ENCODE data around the gene TUBGCP2.
"Not testable (repeated sequence)": the region's sequence is repeated elsewhere in the genome, so short reads cannot be mapped to it uniquely, and the experiment has no call there.

TUBGCP2 gene

DNA sequence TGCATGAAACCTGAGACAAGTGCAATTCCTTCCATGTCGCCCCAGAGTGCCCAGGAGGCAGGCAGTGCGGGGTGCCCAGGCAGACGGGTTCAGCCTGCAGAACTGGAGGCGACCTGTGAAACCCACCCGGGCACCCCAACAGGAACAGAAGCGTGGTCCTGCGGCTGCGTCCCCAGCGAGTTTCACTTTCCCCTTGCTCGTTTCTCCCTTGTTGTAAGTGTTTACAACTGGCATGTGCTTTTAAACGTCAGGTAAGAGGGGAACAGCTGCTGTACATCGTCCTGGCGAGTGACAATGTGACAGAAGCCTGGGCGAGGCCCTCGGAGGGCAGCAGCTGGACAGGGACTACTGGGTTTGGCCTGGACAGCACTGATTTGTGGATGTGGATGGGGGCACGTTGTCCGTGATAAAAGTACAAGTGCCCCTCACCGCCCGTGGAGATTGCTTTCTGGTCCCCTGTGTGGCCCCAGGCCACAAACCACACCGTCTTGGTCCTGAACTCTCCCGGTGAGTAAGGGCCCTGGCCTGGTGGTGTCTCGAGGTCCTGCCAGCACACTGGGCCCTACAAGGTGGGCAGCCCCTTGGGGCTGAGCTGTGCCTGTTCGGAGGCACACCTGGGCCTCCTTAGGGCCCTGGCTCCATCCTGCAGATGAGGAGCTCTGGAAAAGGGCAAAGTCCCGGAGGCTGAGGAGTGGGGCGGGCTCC is 67.0 kb downstream of the TUBGCP2 start:
- no peak for DNase-seq

DNA sequence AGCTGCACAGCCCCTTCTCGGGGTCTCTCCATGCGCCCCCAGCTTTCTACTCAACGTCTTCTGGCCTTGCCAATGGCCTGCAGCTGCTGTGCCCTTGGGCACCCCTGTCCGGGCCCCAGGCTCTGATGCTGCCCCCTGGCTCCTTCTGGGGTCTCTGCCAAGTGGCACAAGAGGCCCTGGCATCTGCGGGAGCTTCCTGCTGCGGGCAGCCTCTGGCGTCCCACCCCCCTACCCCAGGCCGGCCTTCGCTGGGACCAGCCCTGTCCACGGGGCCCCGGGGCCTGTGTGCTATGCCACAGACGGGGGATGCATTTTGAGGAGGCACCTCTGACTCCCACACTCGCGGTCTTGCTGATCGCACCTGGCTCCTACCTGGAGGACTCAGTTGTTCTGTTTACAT is 68.7 kb downstream of the TUBGCP2 start:
- no peak for DNase-seq

DNA sequence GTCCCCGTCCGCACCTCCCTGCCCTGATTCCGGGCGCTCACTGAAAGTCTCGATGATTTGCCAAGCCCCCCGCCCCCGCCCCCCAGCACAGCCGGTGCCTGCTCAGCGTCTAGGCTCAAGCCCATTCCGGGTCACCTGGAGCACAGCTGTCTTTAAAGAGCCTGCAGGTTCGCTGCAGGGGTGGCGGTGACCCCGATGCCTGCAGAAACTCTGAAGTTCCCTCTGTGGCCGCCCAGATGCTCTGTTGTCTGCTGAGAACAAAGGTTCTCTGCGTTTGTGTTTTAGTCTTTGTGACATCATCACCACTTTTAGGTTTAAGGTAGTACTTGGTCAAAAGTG is 70.2 kb downstream of the TUBGCP2 start:
- no peak for DNase-seq

DNA sequence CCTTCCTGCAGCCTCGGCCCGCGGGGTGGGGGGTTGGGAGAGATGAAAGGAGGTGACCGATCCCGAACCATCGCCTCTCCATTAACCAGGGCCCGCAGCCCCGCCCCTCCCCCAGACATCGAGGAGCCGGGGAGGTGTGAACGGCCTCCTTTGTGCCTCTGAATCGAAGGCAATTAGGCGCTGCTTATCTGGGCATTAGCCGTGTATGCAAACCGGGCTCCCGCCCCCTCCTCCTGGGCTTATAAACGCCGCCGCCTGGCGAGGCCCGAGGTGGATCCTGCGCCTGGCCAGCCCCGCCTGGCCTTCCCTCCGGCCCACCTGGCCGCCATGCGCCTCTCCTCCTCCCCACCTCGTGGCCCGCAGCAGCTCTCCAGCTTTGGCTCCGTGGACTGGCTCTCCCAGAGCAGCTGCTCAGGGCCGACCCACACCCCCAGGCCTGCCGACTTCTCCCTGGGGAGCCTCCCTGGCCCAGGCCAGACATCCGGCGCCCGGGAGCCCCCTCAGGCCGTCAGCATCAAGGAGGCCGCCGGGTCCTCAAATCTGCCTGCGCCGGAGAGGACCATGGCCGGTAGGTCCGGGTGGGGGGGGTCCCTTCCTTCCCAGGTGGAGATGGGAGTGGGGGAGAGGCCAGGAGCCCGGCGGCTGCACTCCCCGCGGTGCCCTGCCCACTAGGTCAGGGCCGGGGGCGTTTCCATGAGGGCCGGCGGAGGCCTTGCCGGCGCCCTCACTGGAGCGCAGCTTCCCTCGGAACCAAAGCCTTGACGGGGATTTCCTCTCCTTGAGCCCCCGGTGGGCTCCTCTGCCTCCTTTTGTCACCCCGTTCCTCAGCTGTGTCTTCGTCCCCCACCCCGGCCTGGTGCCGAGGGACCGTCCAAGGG is 70.8 kb downstream of the TUBGCP2 start, which contains the start of gene VENTX:
Gene VENTX, plus strand, starts transcription at position 268 of the 878 bp plus-strand sequence. Its CDS starts 60 bp downstream, at position 328.
- no peak for DNase-seq

DNA sequence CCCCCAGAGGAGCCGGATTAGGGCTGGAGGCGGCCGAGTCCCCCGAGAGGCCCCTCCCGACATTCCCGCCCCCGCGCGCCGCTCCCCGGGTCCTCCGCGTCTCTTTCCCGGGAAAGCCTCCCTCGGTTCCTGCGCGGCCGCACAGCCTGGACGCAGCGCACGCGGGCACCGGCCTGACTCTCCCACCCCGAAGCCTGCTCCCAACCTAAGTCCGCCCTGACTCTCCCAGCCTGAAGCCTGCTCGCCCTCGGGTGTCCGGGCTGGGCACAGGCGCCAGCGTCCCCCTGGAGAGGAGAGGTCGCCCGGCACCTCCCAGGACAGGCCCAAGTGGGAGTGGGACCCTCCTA is 71.5 kb downstream of the TUBGCP2 start:
- no peak for DNase-seq

DNA sequence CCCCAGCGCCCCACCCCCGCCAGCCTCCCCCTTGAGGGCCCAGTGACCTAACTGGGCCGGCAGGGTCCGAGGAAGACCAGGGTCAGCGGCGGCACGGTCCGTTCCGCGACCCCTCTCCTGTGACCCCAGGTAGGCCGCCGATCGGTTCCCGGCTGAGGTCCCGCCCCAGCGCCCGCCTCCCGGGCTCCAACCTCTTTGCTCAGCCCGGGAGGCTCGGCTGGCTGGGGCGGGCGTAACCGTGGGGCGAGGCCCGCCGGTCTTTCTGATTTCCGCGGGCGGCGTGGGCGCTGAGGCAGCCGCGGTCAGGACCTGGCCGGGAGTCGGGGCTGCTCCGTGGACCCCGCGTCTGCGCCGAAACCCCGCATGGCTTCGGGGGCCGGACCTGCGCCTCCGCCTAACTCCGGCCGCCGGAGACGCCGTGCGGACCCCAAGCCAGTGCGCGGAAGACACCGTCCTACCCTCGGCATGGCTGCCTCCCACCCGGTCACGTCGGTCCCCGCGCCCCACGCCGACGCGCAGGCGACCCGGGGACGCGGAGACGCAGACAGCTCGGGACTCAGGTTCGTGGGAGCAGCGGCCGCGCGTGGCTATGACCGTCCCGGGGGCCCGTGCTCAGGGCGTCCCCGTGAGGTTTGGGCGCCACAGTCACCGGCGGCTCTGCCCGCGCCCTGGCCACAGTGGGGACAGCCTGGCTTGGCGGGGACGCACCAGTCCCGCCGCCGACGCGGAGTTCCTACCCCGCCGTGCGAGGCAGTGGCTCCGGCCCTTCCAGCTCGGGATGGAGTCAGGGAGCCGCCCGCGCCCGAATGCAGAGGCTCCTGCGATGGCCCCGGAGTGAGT is 72.1 kb downstream of the TUBGCP2 start:
- DNase-seq: no peak

DNA sequence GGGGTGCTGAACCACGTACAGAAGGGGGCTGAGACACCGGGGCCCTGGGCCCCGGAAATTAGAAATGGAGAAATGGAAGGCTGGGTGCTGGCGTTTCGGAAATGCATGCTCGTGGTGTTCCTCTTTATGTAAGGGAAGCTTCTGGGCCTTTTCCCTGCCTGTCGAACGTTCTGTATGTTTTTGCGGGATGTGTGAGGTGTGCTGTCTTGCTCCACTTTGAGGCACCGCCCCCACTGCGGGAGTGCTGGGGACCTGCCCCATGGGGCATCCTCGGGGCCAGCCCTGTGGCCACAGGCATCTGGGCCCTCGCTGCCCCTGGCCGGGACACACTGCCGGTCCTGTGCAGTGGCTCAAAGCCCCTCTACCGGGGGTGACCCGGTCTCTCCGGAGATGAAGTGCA is 72.7 kb downstream of the TUBGCP2 start:
- DNase-seq: no peak

DNA sequence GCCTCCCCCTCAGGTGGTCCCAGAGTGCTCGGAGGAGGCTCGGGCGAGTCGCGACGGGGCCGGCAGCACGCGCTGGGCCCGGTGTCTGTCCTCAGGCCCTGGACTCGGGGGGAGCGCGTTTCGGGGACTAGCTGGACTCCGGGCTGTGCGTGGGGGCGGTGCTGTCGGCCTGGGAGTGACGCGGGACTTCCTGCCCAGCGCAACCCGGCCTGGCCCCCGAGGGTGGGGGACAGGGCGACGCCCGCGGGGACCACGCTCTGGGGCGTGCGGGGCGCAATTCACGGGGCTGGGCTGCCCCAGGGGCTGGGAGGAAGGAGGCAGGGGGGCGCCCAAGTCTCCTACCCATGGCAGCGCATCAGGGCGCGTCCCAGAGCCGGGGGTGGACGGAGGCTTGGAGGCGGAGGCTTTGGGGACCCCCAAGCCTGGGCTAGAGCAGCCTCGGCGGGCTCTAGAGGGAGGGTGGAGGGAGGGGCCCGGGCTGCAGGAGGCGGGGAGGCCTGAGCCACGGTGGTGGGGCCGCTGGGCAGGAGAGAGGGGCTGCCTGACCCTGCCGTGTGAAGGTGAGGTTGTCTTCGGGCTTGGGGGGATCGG is 73.3 kb downstream of the TUBGCP2 start:
- DNase-seq: no peak

DNA sequence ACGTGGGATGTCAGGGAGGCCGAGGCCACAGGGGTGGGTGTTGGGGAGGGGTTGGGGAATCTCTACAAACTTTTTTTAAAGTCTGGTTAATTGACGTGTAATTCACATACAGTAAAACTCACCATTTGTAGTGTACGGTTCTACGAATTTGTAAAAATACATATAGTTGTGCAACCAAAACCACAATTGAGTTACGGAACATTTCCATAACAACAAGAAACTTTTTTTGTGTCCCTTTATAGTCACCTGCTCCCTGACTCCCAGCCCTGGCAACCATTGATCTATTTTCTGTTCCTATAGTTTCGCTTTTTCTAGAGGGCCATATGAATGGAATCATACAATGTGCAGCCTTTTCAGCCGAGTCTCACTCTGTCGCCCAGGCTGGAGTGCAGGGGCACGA is 73.9 kb downstream of the TUBGCP2 start:
- DNase-seq: not testable (repeated sequence)

DNA sequence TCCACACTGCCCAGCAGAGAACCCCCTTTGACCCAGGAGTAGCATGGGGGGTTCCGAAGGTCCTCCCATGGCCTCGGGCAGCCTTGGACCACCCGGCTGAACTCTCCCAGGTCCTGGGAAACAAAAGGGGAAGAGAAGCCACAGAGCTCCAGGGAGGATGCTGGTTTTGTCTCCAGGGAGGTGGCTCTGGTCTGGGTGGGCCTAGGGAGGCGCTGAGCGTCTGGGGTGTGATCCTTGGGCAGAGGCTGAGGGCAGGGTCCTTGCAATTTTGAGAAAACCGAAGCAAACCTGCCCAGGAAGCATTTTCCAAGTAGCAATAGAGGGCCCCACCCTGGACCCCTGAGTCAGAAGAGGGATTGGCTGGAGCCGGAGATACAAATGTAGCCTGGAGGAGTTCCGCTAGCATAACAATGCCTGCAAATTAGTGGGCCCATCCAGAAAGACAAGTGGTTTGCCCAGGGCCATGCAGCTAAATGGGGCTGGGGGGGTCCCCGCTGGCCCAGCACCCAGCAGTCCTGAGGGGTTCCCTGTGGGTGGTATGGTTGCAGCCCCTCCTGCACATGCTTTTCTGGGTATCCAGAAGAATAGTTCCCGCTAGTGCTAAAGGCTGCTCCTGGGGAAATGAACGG is 76.6 kb downstream of the TUBGCP2 start:
- no peak for DNase-seq

DNA sequence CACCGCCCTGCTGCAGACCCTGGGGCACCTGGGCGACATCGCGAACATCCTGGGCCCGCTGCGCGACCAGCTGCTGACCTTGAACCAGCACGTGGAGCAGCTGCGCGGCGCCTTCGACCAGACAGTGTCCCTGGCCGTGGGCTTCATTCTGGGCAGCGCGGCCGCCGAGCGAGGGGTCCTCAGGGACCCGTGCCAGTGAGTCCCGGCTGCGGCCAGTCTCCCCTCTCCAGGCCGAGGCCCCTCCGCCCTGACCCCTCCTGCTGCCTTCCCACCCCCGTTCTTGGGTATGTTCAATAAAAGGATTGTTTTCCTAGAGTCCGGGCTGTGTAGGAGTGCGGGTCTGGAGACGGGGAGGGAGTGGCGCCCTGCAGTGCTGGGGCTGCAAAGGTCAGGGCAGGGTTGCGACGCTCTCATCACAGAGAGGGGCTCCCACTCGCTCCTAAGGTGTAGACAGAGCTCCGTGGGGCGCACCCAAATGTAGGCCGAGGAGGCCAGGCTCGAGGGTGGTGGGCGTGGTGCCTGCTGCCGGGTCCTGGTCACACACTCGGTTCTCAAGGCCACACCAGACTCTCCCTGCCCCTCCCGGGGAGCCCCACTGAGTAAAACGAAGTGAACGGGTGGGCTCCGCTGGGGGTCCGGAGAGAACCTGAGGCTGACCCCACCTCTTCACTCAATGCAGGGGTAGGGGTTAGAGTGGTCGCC is 77.3 kb downstream of the TUBGCP2 start:
- DNase-seq: no peak

DNA sequence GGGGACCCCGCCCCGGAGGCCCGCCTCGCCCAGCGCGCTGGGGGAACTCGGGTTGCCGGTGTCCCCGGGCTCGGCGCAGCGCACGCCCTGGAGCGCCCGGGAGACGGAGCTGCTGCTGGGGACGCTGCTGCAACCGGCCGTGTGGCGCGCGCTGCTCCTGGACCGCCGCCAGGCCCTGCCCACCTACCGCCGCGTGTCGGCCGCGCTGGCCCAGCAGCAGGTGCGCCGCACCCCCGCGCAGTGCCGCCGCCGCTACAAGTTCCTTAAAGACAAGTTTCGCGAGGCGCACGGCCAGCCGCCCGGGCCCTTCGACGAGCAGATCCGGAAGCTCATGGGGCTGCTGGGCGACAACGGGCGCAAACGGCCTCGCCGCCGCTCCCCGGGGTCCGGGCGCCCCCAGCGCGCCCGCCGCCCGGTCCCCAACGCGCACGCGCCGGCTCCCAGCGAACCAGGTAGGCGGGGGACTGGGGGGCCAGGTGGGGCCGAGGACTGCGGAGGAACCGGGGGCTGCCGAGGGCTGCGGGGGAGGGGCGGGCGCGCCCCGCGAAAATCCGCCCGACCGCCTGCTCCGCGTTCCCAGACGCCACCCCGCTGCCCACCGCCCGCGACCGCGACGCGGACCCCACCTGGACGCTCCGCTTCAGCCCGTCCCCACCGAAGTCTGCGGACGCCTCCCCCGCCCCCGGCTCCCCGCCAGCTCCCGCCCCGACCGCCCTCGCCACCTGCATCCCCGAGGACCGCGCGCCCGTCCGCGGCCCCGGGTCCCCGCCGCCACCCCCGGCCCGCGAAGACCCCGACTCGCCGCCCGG is 78.1 kb downstream of the TUBGCP2 start:
- DNase-seq: no peak

DNA sequence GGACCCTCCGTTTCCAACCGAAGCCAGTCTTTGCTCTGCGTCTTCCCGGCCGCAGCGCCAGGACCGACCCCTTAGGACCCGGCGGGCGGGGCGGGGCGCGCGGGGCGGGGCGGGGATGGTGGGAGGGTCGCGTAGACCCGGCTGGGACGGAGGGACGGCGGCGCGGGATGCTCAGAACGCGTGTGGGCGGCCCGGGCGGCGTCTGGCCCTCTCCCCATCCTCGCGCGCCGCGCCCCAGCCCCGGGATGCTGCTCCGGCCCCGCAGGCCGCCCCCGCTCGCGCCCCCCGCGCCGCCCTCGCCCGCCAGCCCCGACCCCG is 78.7 kb downstream of the TUBGCP2 start, which contains the start of gene UTF1:
Gene UTF1, plus strand, starts transcription at position 174 of the 318 bp plus-strand sequence. Its CDS starts 72 bp downstream, at position 246.
- no peak for DNase-seq

DNA sequence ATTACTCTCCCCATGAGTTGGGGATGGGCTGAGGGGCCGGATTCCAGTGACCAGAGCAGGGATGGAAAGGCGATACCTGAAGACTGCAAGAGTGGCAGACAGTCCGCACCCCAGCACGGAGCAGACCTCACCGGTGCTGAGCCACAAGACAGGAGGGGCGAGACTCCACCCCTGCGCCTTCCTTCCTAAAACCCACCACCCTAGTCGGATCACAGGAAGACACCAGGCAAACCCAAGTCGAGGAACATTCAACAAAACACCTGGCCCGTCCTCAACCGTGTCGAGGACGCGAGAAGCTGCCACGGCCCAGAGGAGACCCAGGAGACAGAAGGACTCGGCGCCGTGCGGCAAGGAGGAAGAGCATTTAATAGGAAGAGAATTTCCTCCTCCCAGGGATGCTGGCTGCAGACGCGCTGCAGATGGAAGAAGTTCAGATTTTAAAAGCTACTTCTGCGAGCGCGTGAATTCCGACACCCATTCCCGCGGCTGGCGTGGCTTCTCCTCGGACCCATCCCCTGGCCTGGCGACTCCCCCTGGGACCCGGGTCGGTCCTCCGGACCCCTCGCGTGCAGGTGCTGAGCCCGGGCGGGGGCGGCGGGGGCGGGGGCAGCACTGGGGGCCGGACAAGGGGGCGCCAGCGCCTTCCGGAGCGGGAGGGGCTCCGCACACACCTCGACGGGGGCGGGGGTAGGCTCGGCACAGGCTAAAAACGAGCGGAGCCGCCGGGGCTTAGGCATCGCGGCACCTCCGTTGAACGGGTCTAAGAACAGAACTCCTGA is 79.2 kb downstream of the TUBGCP2 start:
- DNase-seq: no peak
